Spleen (tissue), 11 donors: ENCODE results near the gene ASB6. TPM values are rescaled to one million over a fixed set of nuclear protein-coding genes. Genes with fewer than 3 reads are reported as not detected.
A peak's percentile ranks its signal among the peaks of the same experiment; 100 is the strongest.
"Not testable (repeated sequence)": the region's sequence is repeated elsewhere in the genome, so short reads cannot be mapped to it uniquely, and the experiment has no call there.

Experiments
- DNase-seq: peaks from one replicate; pipeline ENCODE4 v3.0.0-alpha.2; 2020
- H3K27ac ChIP-seq, 8 donors: fragments of 200-600 bp; sonication (generic) in 7 of 8; 1 replicate in 4 of 8; 2 replicates in 4 of 8; pipeline versions ENCODE4 v1.5.0 to v1.8.0; 2016 to 2021; ENCODE audit warnings: inconsistent platforms in 4 of 8, mild to moderate bottlenecking in 4 of 8, moderate library complexity in 1 of 8
- H3K27me3 ChIP-seq, 7 donors: fragments of 200-600 bp; sonication (generic) in 6 of 7; replicated peaks in 1 of 7; 1 replicate in 4 of 7; 2 replicates in 3 of 7; pipeline versions ENCODE4 v1.5.0 to v1.8.0; 2016 to 2021; ENCODE audit warnings: inconsistent platforms in 3 of 7, mild to moderate bottlenecking in 1 of 7
- H3K36me3 ChIP-seq, 6 donors: fragments of 200-600 bp; sonication (generic) in 5 of 6; 1 replicate in 4 of 6; 2 replicates in 2 of 6; pipeline versions ENCODE4 v1.5.0 to v1.8.0; 2016 to 2021; ENCODE audit warnings: inconsistent platforms in 2 of 6
- H3K4me1 ChIP-seq, 6 donors: fragments of 200-600 bp; sonication (generic) in 5 of 6; 1 replicate in 3 of 6; 2 replicates in 3 of 6; pipeline versions ENCODE4 v1.5.0 to v1.8.0; 2016 to 2021; ENCODE audit warnings: inconsistent platforms in 3 of 6
- H3K4me3 ChIP-seq, 8 donors: fragments of 200-600 bp; sonication (generic) in 7 of 8; 1 replicate in 4 of 8; 2 replicates in 4 of 8; pipeline versions ENCODE4 v1.5.0 to v1.8.0; 2016 to 2021; ENCODE audit warnings: inconsistent platforms in 4 of 8, mild to moderate bottlenecking in 4 of 8, moderate library complexity in 2 of 8
- H3K9me3 ChIP-seq, 8 donors: fragments of 200-600 bp; sonication (generic) in 7 of 8; 1 replicate in 4 of 8; 2 replicates in 4 of 8; pipeline versions ENCODE4 v1.5.0 to v1.8.0; 2016 to 2021; ENCODE audit warnings: inconsistent platforms in 4 of 8
- CTCF ChIP-seq, 11 experiments: fragments of 200-600 bp in 7 of 11; fragments of 450-650 bp in 4 of 11; sonication (generic) in 4 of 11; IDR thresholded peaks in 8 of 11; conservative IDR thresholded peaks in 3 of 11; 1 replicate in 7 of 11; 2 replicates in 4 of 11; pipeline versions ENCODE4 v1.4.0 to v1.8.0; 2016 to 2021; ENCODE audit warnings: antibody characterized with exemption in 11 of 11, inconsistent platforms in 4 of 11, mild to moderate bottlenecking in 1 of 11
- POLR2A ChIP-seq, 3 donors: fragments of 450-650 bp; IDR thresholded peaks; one replicate each; pipeline ENCODE4 v1.5.1; 2017; ENCODE audit warnings: antibody characterized with exemption in 3 of 3, mild to moderate bottlenecking in 1 of 3
- POLR2AphosphoS5 ChIP-seq, 3 donors: sonication (generic); formaldehyde crosslinking; IDR thresholded peaks; one replicate each; pipeline ENCODE4 v1.5.1; 2017; ENCODE audit warnings: antibody characterized with exemption in 3 of 3
- WGBS, 5 donors: extraction: QIAGEN DNeasy Blood & Tissue Kit in 3 of 5; methylation state at CpG; one replicate each; pipeline versions ENCODE4 v1.1.5 to v1.1.7; 2013 to 2018; 5-methylcytosine and 5-hydroxymethylcytosine counted together
- intact Hi-C: fragments of 100-400 bp; cut with DNase I; formaldehyde crosslinking; loops from one replicate; pipeline ENCODE4 v1.15.0; 2023; ENCODE audit warnings: low total_unique reads
- polyA plus RNA-seq, 3 donors: library from polyadenylated mRNA; stranded (reverse); fragments of 200-250 nt; gene quantifications; one replicate each; pipeline ENCODE4 v1.2.1, GENCODE V29; 2013
- total RNA-seq, 7 donors: library from RNA; depleted of rRNA in 3 of 7; stranded (reverse); fragments of >200 nt in 3 of 7; fragmentation: NEBNext Ultra II Directional in 4 of 7; extraction: Animal tissue kit (Norgen Biotek cat#: 25700) in 4 of 7; gene quantifications; one replicate each; pipeline versions ENCODE4 v1.1.0 to v1.2.1, GENCODE V29; 2016 to 2021
- donor health status: healthy with polysubstance abuse.
- donor health status: DM: no; HTN: no; CAD: no; lungs with moderate emphysema.
- donor health status: DM: no; HTN: no; CAD: no.
- donor health status: Bipolar disorder and iron deficiency.
- donor health status: healthy.
- donor health status: DM: no; HTN: no; CAD: no.
- donor health status: DM: yes; HTN: yes; CAD: no.

Gene ASB6
- total and polyA plus RNA-seq, 10 donors, result 11.5 to 30.8 (median 21.3) TPM

- 18 to 28% (median 23%) methylated on average over 6 to 9 of the region's 9 CpGs for WGBS, 5 donors
- DNase-seq, result no peak
- H3K36me3 ChIP-seq, result peaks cover 0 to 79% (median 72%) of the 10 kb centered on the region in 6 donors
- peaks cover 15 to 92% (median 54%) of the 10 kb centered on the region in 6 donors for H3K4me1 ChIP-seq
- peak overlapping the region in 5 of 8 donors; percentile 49 to 67 (median 58) for H3K27ac ChIP-seq
- no peaks in the 10 kb centered on the region for H3K27me3 ChIP-seq
- H3K4me3 ChIP-seq, result no peak overlapping the region
- TF ChIP-seq CTCF (IDR thresholded peaks at IDR 0.05 in 8 of 11, conservative IDR thresholded peaks at IDR 0.05 in 3 of 11) (peak in 1 of 11 experiments; percentile 23), POLR2A (IDR thresholded peaks at IDR 0.05) (no peak), POLR2AphosphoS5 (IDR thresholded peaks at IDR 0.05) (peak; percentile 67 to 85 (median 78))
- intact Hi-C loops, result no loop called here
- H3K9me3 ChIP-seq, result no peaks in the 10 kb centered on the region
These were observed 4.8 kb downstream of the ASB6 start for GRCh38 chr9:129637102-129637501.

GRCh38 chr9:129636343-129636742 is 5.6 kb downstream of the ASB6 start:
- H3K36me3 ChIP-seq, result peaks cover 0 to 86% (median 72%) of the 10 kb centered on the region in 6 donors

GRCh38 chr9:129635099-129636065 is 6.6 kb downstream of the ASB6 start:
- intact Hi-C loops, result no loop called here
- Histone ChIP-seq H3K9me3 (no peaks in the 10 kb centered on the region), H3K4me3 (no peak overlapping the region), H3K36me3 (peaks cover 0 to 96% (median 72%) of the 10 kb centered on the region in 6 donors), H3K27me3 (no peaks in the 10 kb centered on the region), H3K4me1 (peaks cover 12 to 95% (median 58%) of the 10 kb centered on the region in 6 donors), H3K27ac (peak overlapping the region in 4 of 8 donors; percentile 4 to 41 (median 26))
- WGBS, 5 donors, result 88 to 93% (median 92%) methylated on average over 24 to 34 of the region's 34 CpGs
- TF ChIP-seq POLR2AphosphoS5 (IDR thresholded peaks at IDR 0.05) (peak in 2 of 3 donors; percentile 27 to 68), CTCF (IDR thresholded peaks at IDR 0.05 in 8 of 11, conservative IDR thresholded peaks at IDR 0.05 in 3 of 11) (no peak)
- no peak for DNase-seq

More at GRCh38 chr9:129636343-129636742, 5.6 kb downstream of the ASB6 start:
- H3K27ac ChIP-seq, result peak overlapping the region in 3 of 8 donors; percentile 49 to 66 (median 58)
- H3K9me3 ChIP-seq, H3K27me3 ChIP-seq, H3K4me3 ChIP-seq, intact Hi-C loops, DNase-seq: not testable (repeated sequence)
- H3K4me1 ChIP-seq, result peaks cover 15 to 95% (median 59%) of the 10 kb centered on the region in 6 donors
- WGBS, 5 donors, result 87 to 94% (median 90%) methylated on average over 8 to 10 of the region's 10 CpGs

GRCh38 chr9:129633848-129634247 is 8.1 kb downstream of the ASB6 start:
- Histone ChIP-seq H3K27me3 (no peaks in the 10 kb centered on the region), H3K9me3 (no peaks in the 10 kb centered on the region), H3K4me3 (no peak overlapping the region), H3K4me1 (peaks cover 11 to 95% (median 59%) of the 10 kb centered on the region in 6 donors), H3K27ac (no peak overlapping the region), H3K36me3 (peaks cover 0 to 97% (median 66%) of the 10 kb centered on the region in 6 donors)
- 83 to 92% (median 84%) methylated on average over 12 to 13 of the region's 13 CpGs for WGBS, 5 donors
- intact Hi-C loops, result no loop called here
- peak; percentile 10 to 44 (median 44) for TF ChIP-seq POLR2AphosphoS5 (IDR thresholded peaks at IDR 0.05)
- TF ChIP-seq POLR2A (IDR thresholded peaks at IDR 0.05), result no peak
- no peak for DNase-seq

GRCh38 chr9:129633207-129633606 is 8.7 kb downstream of the ASB6 start:
- no peak for DNase-seq
- H3K36me3 ChIP-seq, result peaks cover 0 to 95% (median 60%) of the 10 kb centered on the region in 6 donors
- H3K27me3 ChIP-seq, result no peaks in the 10 kb centered on the region
- 92 to 97% (median 94%) methylated on average over 4 of the region's 4 CpGs for WGBS, 5 donors
- H3K4me1 ChIP-seq, result peaks cover 16 to 95% (median 61%) of the 10 kb centered on the region in 6 donors
- intact Hi-C loops, result no loop called here
- no peaks in the 10 kb centered on the region for H3K9me3 ChIP-seq
- peak overlapping the region in 1 of 8 donors; percentile 8 for H3K27ac ChIP-seq
- TF ChIP-seq CTCF (IDR thresholded peaks at IDR 0.05 in 8 of 11, conservative IDR thresholded peaks at IDR 0.05 in 3 of 11) (no peak), POLR2A (IDR thresholded peaks at IDR 0.05) (no peak), POLR2AphosphoS5 (IDR thresholded peaks at IDR 0.05) (no peak)
- H3K4me3 ChIP-seq, result no peak overlapping the region
